GM23248 (cell line): ENCODE measurements around the gene PCED1B.

Source experiments
- EZH2 ChIP-seq: fragments of 200-600 bp; sonication (generic); IDR thresholded peaks from 2 replicates; pipeline ENCODE4 v1.6.1; 2018; ENCODE audit warnings: antibody characterized with exemption, mild to moderate bottlenecking; ENCODE audit not compliant: insufficient read depth, poor library complexity, severe bottlenecking
- EZH2phosphoT487 ChIP-seq: fragments of 200-600 bp; sonication (generic); IDR thresholded peaks from 2 replicates; pipeline ENCODE4 v1.6.1; 2018; ENCODE audit warnings: antibody characterized with exemption, moderate library complexity, mild to moderate bottlenecking, low read depth; ENCODE audit not compliant: insufficient read depth

GRCh38 chr12:47276253-47276620 is 196.8 kb downstream of the PCED1B start:
- TF ChIP-seq EZH2 (no peak), EZH2phosphoT487 (no peak)
